Activated B cell treated with CpG ODN at 0.5 μM for 24 hours (primary cell): ENCODE results near the gene TSPAN15. TPM values are rescaled to one million over a fixed set of nuclear protein-coding genes. Genes with fewer than 3 reads are reported as not detected.

Source experiments
- ATAC-seq: fragments of 200-7000 bp; cut with Tn5 transposase; one replicate; pipeline ENCODE4 v1.10.0; 2021; ENCODE audit warnings: low read depth, mild to moderate bottlenecking, moderate library complexity
- CTCF ChIA-PET: fragments of 350-600 bp; sonication (Branson Sonifier 250); formaldehyde crosslinking; loops from one replicate; lab custom pipeline; 2021; ENCODE audit warnings: antibody characterized with exemption; lab: Charles Lee
- POLR2A ChIA-PET: fragments of 350-600 bp; sonication (Branson Sonifier 250); formaldehyde crosslinking; loops from one replicate; lab custom pipeline; 2021; ENCODE audit warnings: antibody characterized with exemption; lab: Charles Lee
- DNase-seq: peaks from one replicate; pipeline ENCODE4 v3.0.0; 2022
- H3K27ac Mint-ChIP-seq: one replicate; pipeline ENCODE4 v1.8.0; 2020; ENCODE audit warnings: mixed read lengths
- H3K27me3 Mint-ChIP-seq: one replicate; pipeline ENCODE4 v1.8.0; 2021; ENCODE audit warnings: mixed read lengths
- H3K36me3 Mint-ChIP-seq: one replicate; pipeline ENCODE4 v1.8.0; 2021; ENCODE audit warnings: low read depth, mixed read lengths
- H3K4me1 Mint-ChIP-seq: one replicate; pipeline ENCODE4 v1.8.0; 2021; ENCODE audit warnings: mixed read lengths
- H3K4me3 Mint-ChIP-seq: one replicate; pipeline ENCODE4 v1.8.0; 2020; ENCODE audit warnings: mild to moderate bottlenecking, mixed read lengths
- H3K9me3 Mint-ChIP-seq: one replicate; pipeline ENCODE4 v1.8.0; 2020; ENCODE audit warnings: mixed read lengths
- CTCF ChIP-seq: fragments of 200-600 bp; IDR thresholded peaks from one replicate; pipeline ENCODE4 v1.8.0; 2022; ENCODE audit warnings: antibody characterized with exemption, mild to moderate bottlenecking
- intact Hi-C: fragments of 100-400 bp; cut with micrococcal nuclease; formaldehyde crosslinking; loops from one replicate; pipeline ENCODE4 v1.15.1; 2024
- total RNA-seq: library from RNA; stranded (reverse); gene quantifications from 2 replicates; pipeline ENCODE4 v1.2.3, GENCODE V29; 2022

Gene TSPAN15
- total RNA-seq, 1 donor from 2014 or later = 0.35 TPM

- H3K4me3 Mint-ChIP-seq = no peak overlapping the region
- H3K27me3 Mint-ChIP-seq = peaks cover 26% of the 10 kb centered on the region
- H3K27ac Mint-ChIP-seq = no peak overlapping the region
- TF ChIP-seq CTCF = no peak
- CTCF ChIA-PET = no interaction called here
- no peaks in the 10 kb centered on the region for H3K36me3 Mint-ChIP-seq
- ATAC-seq (no peak), DNase-seq (no peak)
- no peaks in the 10 kb centered on the region for H3K4me1 Mint-ChIP-seq
- intact Hi-C loops = no loop called here
- H3K9me3 Mint-ChIP-seq = no peaks in the 10 kb centered on the region
- POLR2A ChIA-PET = no interaction called here
These were observed 24.2 kb downstream of the TSPAN15 start for GRCh38 chr10:69475433-69475830.

GRCh38 chr10:69477968-69478597 lies 26.8 kb downstream of the TSPAN15 start:
- ChIA-PET POLR2A (no interaction called here), CTCF (no interaction called here)
- Mint-ChIP-seq H3K4me3 (no peak overlapping the region), H3K4me1 (peaks cover 10% of the 10 kb centered on the region), H3K36me3 (no peaks in the 10 kb centered on the region), H3K27ac (no peak overlapping the region), H3K27me3 (peaks cover 13% of the 10 kb centered on the region), H3K9me3 (no peaks in the 10 kb centered on the region)
- TF ChIP-seq CTCF = no peak
- ATAC-seq (no peak), DNase-seq (no peak)
- intact Hi-C loops = no loop called here

DNA sequence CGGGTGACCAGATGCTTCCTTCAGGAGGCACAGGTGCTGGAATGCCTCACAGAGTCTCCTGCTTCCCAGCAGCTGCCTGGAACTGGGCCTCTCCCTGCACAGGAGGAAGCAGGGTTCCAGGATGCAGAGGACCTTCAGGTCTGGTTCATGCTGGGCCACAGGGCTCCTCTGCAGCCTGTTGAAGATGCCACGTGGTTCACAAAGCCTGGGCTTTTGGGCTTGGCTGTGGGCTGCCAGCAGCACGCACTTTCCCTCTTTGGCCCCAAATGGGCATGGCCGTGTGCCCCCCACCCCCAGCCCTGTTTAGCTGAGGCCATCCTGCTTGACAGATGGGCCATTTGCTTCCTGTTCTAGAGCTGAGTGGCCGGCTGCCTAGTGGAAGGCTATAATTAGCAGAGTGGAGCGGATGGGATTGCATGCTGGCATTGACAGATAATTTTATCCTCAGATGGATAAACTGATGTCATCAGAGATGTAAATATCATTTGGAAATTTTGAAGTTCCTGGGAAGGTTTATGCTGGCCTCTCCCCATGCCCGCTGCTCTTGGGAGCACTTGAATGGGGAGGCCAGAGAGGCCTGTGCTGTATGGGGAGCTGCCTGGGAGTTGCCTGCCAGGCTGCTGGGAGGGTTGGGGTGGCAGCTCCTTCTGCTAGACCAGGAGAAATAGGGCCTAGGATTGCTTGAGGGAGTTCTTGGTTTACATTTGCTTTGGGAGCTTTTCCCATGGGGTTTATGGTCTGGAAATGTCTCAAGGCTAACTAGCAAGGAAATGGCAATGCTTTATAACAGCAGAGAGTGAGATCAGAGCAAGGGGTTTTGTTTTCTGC lies 28.2 kb downstream of the TSPAN15 start:
- Mint-ChIP-seq H3K9me3 (no peaks in the 10 kb centered on the region), H3K27ac (no peak overlapping the region), H3K36me3 (no peaks in the 10 kb centered on the region), H3K4me3 (no peak overlapping the region), H3K27me3 (peaks cover 9% of the 10 kb centered on the region), H3K4me1 (peaks cover 10% of the 10 kb centered on the region)
- no peak for DNase-seq
- ChIA-PET CTCF (no interaction called here), POLR2A (no interaction called here)
- TF ChIP-seq CTCF = no peak
- intact Hi-C loops = no loop called here
- ATAC-seq = no peak

GRCh38 chr10:69480068-69480412 lies 28.8 kb downstream of the TSPAN15 start:
- TF ChIP-seq CTCF = no peak
- no peak overlapping the region for H3K27ac Mint-ChIP-seq
- H3K36me3 Mint-ChIP-seq = no peaks in the 10 kb centered on the region
- intact Hi-C loops = no loop called here
- H3K27me3 Mint-ChIP-seq = peaks cover 4% of the 10 kb centered on the region
- ChIA-PET POLR2A (no interaction called here), CTCF (no interaction called here)
- peaks cover 10% of the 10 kb centered on the region for H3K4me1 Mint-ChIP-seq
- no peaks in the 10 kb centered on the region for H3K9me3 Mint-ChIP-seq
- no peak for ATAC-seq
- DNase-seq = no peak
- H3K4me3 Mint-ChIP-seq = no peak overlapping the region

- no peak overlapping the region for H3K27ac Mint-ChIP-seq
- DNase-seq (no peak), ATAC-seq (no peak)
- ChIA-PET POLR2A (no interaction called here), CTCF (no interaction called here)
- no peak for TF ChIP-seq CTCF
- no peaks in the 10 kb centered on the region for H3K27me3 Mint-ChIP-seq
- intact Hi-C loops = no loop called here
- no peaks in the 10 kb centered on the region for H3K36me3 Mint-ChIP-seq
- no peaks in the 10 kb centered on the region for H3K9me3 Mint-ChIP-seq
- peaks cover 10% of the 10 kb centered on the region for H3K4me1 Mint-ChIP-seq
- no peak overlapping the region for H3K4me3 Mint-ChIP-seq
These were observed 30.0 kb downstream of the TSPAN15 start for GRCh38 chr10:69481305-69481704.
